Mesothelial cell of epicardium (in vitro differentiated cells): ENCODE results near the gene FKBP11. TPM values are rescaled to one million over a fixed set of nuclear protein-coding genes. Genes with fewer than 3 reads are reported as not detected.

Experiments
- DNase-seq, 2 experiments: peaks; one replicate each; pipeline ENCODE4 v3.0.0; 2021; ENCODE audit warnings: low spot score in 2 of 2; ENCODE audit not compliant: unreplicated experiment in 2 of 2
- H3K27ac Mint-ChIP-seq: 2 replicates; pipeline ENCODE4 v1.8.0; 2021; ENCODE audit warnings: mixed read lengths
- H3K27me3 Mint-ChIP-seq: 2 replicates; pipeline ENCODE4 v1.8.0; 2021; ENCODE audit warnings: low read depth, mixed read lengths
- H3K36me3 Mint-ChIP-seq: 2 replicates; pipeline ENCODE4 v1.8.0; 2021; ENCODE audit warnings: mixed read lengths
- H3K4me1 Mint-ChIP-seq: 2 replicates; pipeline ENCODE4 v1.8.0; 2021; ENCODE audit warnings: mixed read lengths
- H3K4me3 Mint-ChIP-seq: 2 replicates; pipeline ENCODE4 v1.8.0; 2021; ENCODE audit warnings: mild to moderate bottlenecking, moderate library complexity, mixed read lengths
- H3K9me3 Mint-ChIP-seq: 2 replicates; pipeline ENCODE4 v1.8.0; 2021; ENCODE audit warnings: mixed read lengths
- CTCF ChIP-seq: fragments of 200-600 bp; sonication (generic); IDR thresholded peaks from one replicate; pipeline ENCODE4 v1.5.0; 2021; ENCODE audit warnings: antibody characterized with exemption; ENCODE audit not compliant: unreplicated experiment
- total RNA-seq: library from RNA; stranded (reverse); gene quantifications from 3 replicates; pipeline ENCODE4 v1.2.1, GENCODE V29; 2021

FKBP11 gene
- total RNA-seq, 1 donor from 2014 or later, result 33.7 TPM

- H3K4me3 Mint-ChIP-seq, result no peak overlapping the region
- peaks cover 23% of the 10 kb centered on the region for H3K4me1 Mint-ChIP-seq
- H3K9me3 Mint-ChIP-seq, result no peaks in the 10 kb centered on the region
- TF ChIP-seq CTCF, result no peak
- peaks cover 48% of the 10 kb centered on the region for H3K27me3 Mint-ChIP-seq
- no peak for DNase-seq
- no peaks in the 10 kb centered on the region for H3K36me3 Mint-ChIP-seq
- no peak overlapping the region for H3K27ac Mint-ChIP-seq
Measured at GRCh38 chr12:48966177-48966895, 41.0 kb upstream of the FKBP11 start.

DNA sequence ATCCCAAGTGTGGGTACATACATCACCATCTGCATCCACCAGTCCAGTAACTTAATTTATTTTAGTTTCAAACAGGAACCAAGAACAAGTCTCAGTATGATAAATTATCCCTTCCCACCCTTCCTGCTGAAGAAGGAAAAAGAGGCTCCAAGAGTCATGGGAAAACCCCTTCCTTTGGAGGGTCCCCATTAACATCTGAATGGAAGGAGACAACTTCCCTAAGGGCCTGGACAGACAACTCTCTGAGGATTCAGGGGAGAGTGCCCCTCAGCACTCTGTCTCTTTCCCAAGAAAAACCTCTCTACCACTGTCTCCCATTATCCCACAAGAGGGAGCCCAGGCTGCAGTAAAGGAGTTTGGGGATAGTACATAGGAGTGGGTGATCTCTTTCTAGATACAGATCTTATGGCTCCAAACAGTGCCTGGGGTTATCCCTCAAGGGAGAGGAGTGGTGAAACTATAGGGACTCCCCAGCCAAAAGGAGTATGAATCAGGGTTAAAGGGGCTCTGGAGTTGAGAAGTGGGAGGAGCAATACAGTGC is 40.1 kb upstream of the FKBP11 start:
- no peak overlapping the region for H3K4me3 Mint-ChIP-seq
- H3K27ac Mint-ChIP-seq, result no peak overlapping the region
- H3K4me1 Mint-ChIP-seq, result peaks cover 14% of the 10 kb centered on the region
- H3K9me3 Mint-ChIP-seq, result no peaks in the 10 kb centered on the region
- DNase-seq, result no peak
- no peaks in the 10 kb centered on the region for H3K36me3 Mint-ChIP-seq
- TF ChIP-seq CTCF, result no peak
- peaks cover 45% of the 10 kb centered on the region for H3K27me3 Mint-ChIP-seq

DNA sequence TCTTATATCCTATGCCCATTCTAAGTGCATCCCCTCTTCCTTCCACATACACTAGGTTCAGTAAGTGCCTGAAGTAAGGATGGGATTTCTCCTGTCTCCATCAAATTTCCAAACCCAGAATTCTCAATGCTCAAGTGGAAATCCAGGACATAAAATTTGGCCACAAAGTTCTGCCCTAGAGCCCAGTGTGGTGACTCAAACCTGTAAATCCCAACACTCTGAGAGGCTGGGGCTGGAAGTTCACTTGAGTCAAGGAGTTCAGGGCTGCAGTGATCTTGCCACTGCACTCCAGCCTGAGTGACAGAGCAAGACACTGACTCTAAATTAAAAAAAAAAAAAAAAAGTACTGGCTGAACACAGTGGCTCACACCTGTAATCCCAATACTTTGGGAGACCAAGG is 36.5 kb upstream of the FKBP11 start:
- TF ChIP-seq CTCF, result no peak
- no peaks in the 10 kb centered on the region for H3K36me3 Mint-ChIP-seq
- DNase-seq, result no peak
- H3K27ac Mint-ChIP-seq, result no peak overlapping the region
- no peaks in the 10 kb centered on the region for H3K9me3 Mint-ChIP-seq
- peaks cover 21% of the 10 kb centered on the region for H3K27me3 Mint-ChIP-seq
- H3K4me1 Mint-ChIP-seq, result peaks cover 6% of the 10 kb centered on the region
- H3K4me3 Mint-ChIP-seq, result no peak overlapping the region

DNA sequence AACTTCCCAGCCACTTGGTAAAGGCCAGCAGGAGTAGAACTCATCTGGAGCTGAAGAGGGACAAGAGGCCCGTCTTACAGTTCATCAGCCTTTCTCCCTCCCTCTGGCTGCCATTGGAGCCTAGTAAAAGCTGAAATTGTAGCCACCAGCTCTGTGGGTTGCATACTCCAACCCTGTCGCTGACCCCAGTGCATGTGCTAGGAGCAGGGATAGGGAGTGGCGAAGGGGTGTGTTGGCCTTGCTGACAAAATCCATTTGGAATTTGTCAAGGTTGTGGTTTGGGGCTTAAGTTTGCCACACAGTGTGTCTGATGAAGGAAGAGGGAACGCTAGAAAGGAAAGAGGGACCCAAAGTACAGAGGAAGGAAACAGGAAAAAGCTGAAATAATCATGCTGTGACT is 36.0 kb upstream of the FKBP11 start:
- H3K4me1 Mint-ChIP-seq, result peaks cover 7% of the 10 kb centered on the region
- peaks cover 19% of the 10 kb centered on the region for H3K27me3 Mint-ChIP-seq
- no peak for TF ChIP-seq CTCF
- no peaks in the 10 kb centered on the region for H3K9me3 Mint-ChIP-seq
- DNase-seq, result no peak
- no peak overlapping the region for H3K4me3 Mint-ChIP-seq
- H3K36me3 Mint-ChIP-seq, result no peaks in the 10 kb centered on the region
- H3K27ac Mint-ChIP-seq, result no peak overlapping the region

DNA sequence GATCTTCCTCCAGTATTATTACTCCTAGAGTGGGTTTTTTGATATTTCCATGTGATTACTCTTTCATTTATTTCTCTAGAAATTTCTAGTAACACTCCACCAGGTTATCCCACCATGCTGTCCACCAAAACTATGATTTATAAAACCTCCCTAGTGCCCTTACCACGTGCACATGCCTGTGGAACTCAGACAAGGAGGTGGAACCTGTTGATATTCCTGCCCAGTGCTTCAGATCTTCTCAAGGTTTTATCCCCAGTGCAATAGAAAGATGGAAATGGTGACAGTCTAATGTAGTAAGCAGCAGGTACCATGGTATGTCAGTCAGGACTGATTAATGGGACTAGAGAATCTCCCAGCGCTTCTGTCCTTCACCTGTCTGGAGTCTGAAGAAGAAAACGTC is 35.5 kb upstream of the FKBP11 start:
- Mint-ChIP-seq H3K36me3 (no peaks in the 10 kb centered on the region), H3K9me3 (no peaks in the 10 kb centered on the region), H3K27me3 (peaks cover 17% of the 10 kb centered on the region), H3K4me3 (no peak overlapping the region), H3K4me1 (peaks cover 12% of the 10 kb centered on the region), H3K27ac (no peak overlapping the region)
- TF ChIP-seq CTCF, result no peak
- no peak for DNase-seq
